ENCODE results near the gene FIBP. TPM values are rescaled to one million over a fixed set of nuclear protein-coding genes. Genes with fewer than 3 reads are reported as not detected.

The FIBP gene
- total RNA-seq, 3 donors from 2014 or later: 35.8 to 52.8 (median 47.0) TPM

DNA sequence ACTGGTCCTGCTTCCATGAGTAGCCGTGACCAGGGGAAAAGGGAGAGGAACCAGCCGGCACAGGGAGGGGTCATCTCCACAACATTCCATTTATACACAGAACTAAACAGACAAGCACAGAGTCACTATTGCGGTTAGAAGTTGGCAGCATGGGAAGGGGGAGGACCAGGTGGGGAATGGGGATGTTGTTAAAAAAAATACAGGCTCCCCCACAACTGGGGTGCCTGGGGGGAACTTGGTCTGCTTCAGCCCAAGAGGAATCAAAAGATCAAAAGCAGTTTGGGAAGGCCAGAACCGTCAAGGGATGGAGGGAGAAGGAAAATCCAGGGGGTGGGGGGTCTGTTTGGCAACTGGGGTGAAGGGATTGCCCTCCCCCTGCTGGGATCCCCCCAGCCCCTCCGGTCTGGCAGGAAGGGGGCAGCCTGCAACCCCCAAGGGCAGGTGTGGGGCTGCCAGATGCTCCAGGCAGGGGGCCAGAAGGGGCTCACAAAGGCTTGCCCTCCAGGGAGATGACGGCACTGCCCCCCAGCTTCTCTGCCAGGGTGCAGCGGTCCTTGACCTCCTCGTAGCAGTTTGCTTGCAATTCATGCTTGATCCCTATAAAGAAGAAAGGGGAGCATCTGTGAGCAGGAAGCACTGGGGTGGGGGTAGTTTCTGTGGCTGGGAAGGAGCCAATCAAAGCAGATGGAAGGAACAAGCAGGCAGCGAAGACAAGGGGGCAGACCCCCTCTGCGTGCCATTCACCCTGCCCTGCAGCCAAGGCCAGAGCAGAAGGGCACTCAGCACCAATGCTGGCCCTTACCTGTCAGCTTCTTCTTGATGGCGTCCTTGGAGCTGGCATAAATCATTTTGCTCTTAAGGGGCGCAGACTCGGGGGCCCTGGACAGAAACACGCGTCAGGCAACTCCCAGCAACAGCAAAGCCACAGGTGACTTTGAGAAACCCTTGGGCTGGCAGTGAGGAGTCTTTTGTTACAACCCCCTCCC, 33.1 kb downstream of the FIBP start:
- no peak overlapping the region for H3K4me3 ChIP-seq
- DNase-seq: peak in 2 of 3 donors; percentile 51 to 63
- no peaks in the 10 kb centered on the region for H3K9me3 ChIP-seq
- peaks cover 40% of the 10 kb centered on the region for H3K4me1 ChIP-seq (ENCODE audit: low read depth)
- TF ChIP-seq, protein P1, sequence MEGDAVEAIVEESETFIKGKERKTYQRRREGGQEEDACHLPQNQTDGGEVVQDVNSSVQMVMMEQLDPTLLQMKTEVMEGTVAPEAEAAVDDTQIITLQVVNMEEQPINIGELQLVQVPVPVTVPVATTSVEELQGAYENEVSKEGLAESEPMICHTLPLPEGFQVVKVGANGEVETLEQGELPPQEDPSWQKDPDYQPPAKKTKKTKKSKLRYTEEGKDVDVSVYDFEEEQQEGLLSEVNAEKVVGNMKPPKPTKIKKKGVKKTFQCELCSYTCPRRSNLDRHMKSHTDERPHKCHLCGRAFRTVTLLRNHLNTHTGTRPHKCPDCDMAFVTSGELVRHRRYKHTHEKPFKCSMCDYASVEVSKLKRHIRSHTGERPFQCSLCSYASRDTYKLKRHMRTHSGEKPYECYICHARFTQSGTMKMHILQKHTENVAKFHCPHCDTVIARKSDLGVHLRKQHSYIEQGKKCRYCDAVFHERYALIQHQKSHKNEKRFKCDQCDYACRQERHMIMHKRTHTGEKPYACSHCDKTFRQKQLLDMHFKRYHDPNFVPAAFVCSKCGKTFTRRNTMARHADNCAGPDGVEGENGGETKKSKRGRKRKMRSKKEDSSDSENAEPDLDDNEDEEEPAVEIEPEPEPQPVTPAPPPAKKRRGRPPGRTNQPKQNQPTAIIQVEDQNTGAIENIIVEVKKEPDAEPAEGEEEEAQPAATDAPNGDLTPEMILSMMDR (IDR thresholded peaks at IDR 0.05): no peak
- intact Hi-C loops (cut with DNase I, micrococcal nuclease): no loop called here
- no peak for ATAC-seq
- H3K36me3 ChIP-seq (ENCODE audit: low read depth): peaks cover 4% of the 10 kb centered on the region

DNA sequence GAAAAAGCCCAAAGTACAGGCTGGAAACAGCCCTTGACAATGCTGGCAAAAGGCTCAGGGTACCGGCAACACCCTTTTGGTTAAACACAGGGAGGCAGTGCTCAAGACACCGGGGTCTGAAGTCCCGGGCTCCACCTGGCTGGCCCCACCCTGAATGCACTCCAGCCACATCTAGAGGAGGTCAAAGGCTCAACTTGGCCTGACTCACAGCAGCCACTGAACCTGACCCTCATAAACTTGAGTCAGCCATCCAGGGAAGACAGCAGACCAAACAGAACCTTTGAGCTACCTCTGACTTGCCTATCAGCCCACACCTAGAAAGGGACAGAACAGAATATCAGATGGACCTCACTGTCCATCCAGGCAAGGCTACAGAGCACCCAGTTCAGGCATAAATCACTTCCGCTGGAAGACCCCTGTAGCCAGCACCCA, 34.1 kb downstream of the FIBP start:
- intact Hi-C loops (cut with DNase I, micrococcal nuclease): no loop called here
- Histone ChIP-seq H3K4me3 (no peak overlapping the region), H3K36me3 (ENCODE audit: low read depth) (peaks cover 4% of the 10 kb centered on the region), H3K9me3 (no peaks in the 10 kb centered on the region), H3K4me1 (ENCODE audit: low read depth) (peaks cover 40% of the 10 kb centered on the region)
- TF ChIP-seq, protein P1 (IDR thresholded peaks at IDR 0.05): no peak
- DNase-seq: peak; percentile 88 to 92 (median 89)
- peak; percentile 63 for ATAC-seq

- intact Hi-C loops (cut with DNase I, micrococcal nuclease): no loop called here
- Histone ChIP-seq H3K9me3 (no peaks in the 10 kb centered on the region), H3K4me1 (ENCODE audit: low read depth) (peaks cover 40% of the 10 kb centered on the region), H3K4me3 (no peak overlapping the region), H3K36me3 (ENCODE audit: low read depth) (peaks cover 4% of the 10 kb centered on the region)
- ATAC-seq (no peak), DNase-seq (peak in 2 of 3 donors; percentile 31 to 52)
- TF ChIP-seq, protein P1 (IDR thresholded peaks at IDR 0.05): no peak
Measured at GRCh38 chr11:65853246-65853979, 34.9 kb downstream of the FIBP start.

GRCh38 chr11:65852508-65853245, 35.6 kb downstream of the FIBP start:
- H3K4me3 ChIP-seq: no peak overlapping the region
- H3K4me1 ChIP-seq (ENCODE audit: low read depth): peaks cover 40% of the 10 kb centered on the region
- TF ChIP-seq, protein P1 (IDR thresholded peaks at IDR 0.05): no peak
- intact Hi-C loops (cut with DNase I, micrococcal nuclease): no loop called here
- DNase-seq (peak in 2 of 3 donors; percentile 53 to 56), ATAC-seq (no peak)
- H3K36me3 ChIP-seq (ENCODE audit: low read depth): no peaks in the 10 kb centered on the region
- no peaks in the 10 kb centered on the region for H3K9me3 ChIP-seq

DNA sequence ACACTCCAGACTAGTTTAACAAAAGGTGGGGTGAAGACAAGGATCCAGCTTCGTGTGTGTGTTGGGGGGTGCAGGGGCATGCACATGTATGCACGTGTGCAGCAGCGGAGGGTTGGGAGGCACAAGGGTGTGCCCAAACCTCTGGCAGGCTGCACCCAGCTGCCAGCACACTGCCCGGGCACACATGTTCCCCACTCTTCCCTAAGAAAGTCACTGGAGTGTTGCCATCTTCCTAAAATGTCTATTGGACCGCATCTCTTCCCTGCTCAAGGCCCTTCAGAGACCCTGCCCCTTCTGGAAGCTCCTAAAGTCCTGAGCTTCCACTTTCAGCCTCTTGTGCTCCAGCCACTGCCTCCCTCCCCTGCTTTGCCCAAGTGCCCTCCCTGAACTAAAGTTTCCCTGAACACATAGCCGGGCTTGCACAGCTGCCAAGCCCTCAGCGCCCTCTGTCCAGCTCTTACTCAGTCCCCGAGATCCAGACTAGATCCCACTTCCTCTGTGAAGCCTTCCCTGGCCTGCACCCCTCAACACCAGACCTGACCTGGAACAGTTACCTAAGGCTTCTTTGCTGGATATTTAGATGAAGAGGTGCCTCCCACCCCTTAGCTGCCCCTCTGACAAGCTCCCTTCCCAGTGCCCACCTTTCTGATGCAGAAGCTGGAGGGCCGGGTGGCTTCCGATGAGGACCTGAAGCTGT, 36.3 kb downstream of the FIBP start:
- ATAC-seq (no peak), DNase-seq (peak in 1 of 3 donors; percentile 34)
- intact Hi-C loops (cut with DNase I, micrococcal nuclease): no loop called here
- Histone ChIP-seq H3K4me1 (ENCODE audit: low read depth) (peaks cover 40% of the 10 kb centered on the region), H3K9me3 (no peaks in the 10 kb centered on the region), H3K36me3 (ENCODE audit: low read depth) (no peaks in the 10 kb centered on the region), H3K4me3 (no peak overlapping the region)
- TF ChIP-seq, protein P1 (IDR thresholded peaks at IDR 0.05): no peak
